Lower leg skin (tissue), 4 donors: ENCODE results near the gene MYB. TPM values are rescaled to one million over a fixed set of nuclear protein-coding genes. Genes with fewer than 3 reads are reported as not detected.
"Not testable (repeated sequence)": the region's sequence is repeated elsewhere in the genome, so short reads cannot be mapped to it uniquely, and the experiment has no call there.

Experiments used
- DNase-seq, 2 donors: peaks; one replicate each; pipeline ENCODE4 v3.0.0-alpha.2; 2019; ENCODE audit warnings: low spot score in 2 of 2
- H3K4me3 ChIP-seq: fragments of 200-600 bp; sonication (generic); 2 replicates; pipeline ENCODE4 v1.5.1; 2017; ENCODE audit warnings: mild to moderate bottlenecking, low read depth; ENCODE audit not compliant: poor library complexity, severe bottlenecking
- CTCF ChIP-seq, 3 donors: fragments of 450-650 bp; IDR thresholded peaks; one replicate each; pipeline ENCODE4 v1.5.1; 2016; ENCODE audit warnings: antibody characterized with exemption in 3 of 3, mild to moderate bottlenecking in 3 of 3, moderate library complexity in 2 of 3
- POLR2A ChIP-seq, 2 donors: fragments of 450-650 bp; IDR thresholded peaks; one replicate each; pipeline ENCODE4 v1.6.1; 2016 to 2017; ENCODE audit warnings: antibody characterized with exemption in 2 of 2, mild to moderate bottlenecking in 1 of 2, moderate library complexity in 1 of 2
- WGBS, 2 donors: methylation state at CpG; one replicate each; pipeline ENCODE4 v1.1.5; 2018; 5-methylcytosine and 5-hydroxymethylcytosine counted together
- intact Hi-C: fragments of 100-400 bp; cut with DNase I; formaldehyde crosslinking; loops from one replicate; pipeline ENCODE4 v1.15.0; 2023; ENCODE audit warnings: low total_unique reads
- total RNA-seq, 4 donors: library from RNA; depleted of rRNA; stranded (reverse); fragments of >200 nt; gene quantifications; one replicate each; pipeline ENCODE4 v1.1.0, GENCODE V29; 2016

Gene MYB
- total RNA-seq, 4 donors from 2014 or later: 7.4 to 8.6 (median 7.5) TPM

DNA sequence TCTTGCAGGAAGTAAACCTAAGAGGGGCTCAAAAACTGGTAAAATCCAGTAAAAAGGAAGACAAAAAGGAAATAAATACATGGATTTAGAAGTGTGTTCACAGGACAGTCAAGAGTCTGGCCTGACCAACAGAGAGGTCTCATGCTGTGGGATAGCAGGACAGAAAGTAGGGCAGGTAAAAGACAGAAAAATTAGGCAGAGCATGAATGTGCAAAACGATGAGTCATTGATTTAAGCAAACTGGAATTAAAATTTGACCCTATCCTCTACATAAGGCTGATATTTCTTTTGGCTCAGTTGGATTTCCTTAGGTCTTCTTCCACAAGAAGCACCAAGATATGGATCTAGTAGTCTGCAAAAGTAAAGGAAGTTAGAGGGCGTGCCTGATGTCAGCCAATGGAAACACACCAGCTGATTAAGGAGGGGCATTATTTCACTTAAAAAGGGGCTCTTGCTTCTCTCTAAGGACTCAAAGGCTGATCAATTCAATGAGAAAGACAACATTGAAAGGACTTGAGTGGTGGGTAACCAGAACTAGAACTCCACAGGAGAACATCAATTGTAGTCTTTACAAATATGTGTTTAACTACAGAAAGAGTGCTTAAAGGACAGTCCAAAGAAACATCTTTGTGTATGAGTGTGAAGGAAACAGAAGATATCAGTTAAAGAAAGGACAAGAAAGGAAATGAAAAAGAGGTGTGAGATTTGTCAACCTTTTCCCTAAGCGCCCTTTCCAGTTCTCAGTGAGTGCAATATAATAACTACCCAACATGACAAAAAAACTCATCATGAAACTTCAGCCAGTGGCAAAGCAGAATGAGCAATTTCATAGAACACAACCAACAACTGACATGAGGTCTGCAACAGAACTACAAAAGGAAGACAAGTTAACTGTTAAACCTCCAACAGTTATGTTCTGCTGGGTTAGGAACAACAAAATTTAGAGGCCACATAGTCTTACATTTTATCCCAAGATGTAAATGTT, 19.4 kb upstream of the MYB start:
- WGBS, 2 donors: 81 to 86% methylated on average over 3 of the region's 3 CpGs
- TF ChIP-seq CTCF (IDR thresholded peaks at IDR 0.05) (no peak), POLR2A (IDR thresholded peaks at IDR 0.05) (no peak)
- no peak for DNase-seq
- intact Hi-C loops: no loop called here
- H3K4me3 ChIP-seq: no peak overlapping the region

DNA sequence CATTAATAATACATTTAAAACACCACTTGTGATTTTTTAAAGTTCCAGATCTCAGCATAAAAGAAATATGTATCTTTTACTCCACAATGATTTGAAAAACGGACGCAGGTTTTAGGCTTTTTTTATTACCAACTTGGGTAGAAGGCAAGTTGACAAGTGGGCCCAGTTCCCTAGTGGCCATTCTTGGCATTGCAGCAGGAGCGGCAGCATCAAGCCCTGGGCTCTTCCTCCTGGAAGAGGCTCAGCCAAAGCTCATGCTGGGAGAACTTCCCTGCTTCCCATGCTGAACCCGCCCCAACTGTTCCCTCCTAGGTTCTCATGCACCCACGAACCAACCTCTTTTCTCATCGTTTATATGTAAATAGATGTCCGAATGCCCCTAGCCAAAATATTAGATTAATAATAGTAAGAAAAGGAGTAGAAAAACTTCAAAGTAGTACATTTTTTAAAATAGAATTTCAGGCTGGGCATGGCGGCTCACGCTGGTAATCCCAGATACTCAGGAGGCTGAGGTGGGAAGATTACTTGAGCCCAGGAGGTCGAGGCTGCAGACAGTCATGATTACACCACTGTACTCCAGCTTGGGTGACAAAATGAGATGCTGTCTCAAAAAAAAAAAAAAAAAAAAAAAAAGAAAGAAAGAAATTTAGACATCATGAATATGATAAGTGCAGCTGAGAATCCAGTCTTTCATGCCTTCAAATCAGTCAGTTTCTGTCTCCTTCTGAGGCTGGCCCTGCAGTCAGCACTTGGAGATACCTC, 18.2 kb upstream of the MYB start:
- DNase-seq: no peak
- intact Hi-C loops: no loop called here
- no peak for TF ChIP-seq POLR2A (IDR thresholded peaks at IDR 0.05)
- no peak overlapping the region for H3K4me3 ChIP-seq
- WGBS, 2 donors: 41 to 43% methylated on average over 10 of the region's 10 CpGs

DNA sequence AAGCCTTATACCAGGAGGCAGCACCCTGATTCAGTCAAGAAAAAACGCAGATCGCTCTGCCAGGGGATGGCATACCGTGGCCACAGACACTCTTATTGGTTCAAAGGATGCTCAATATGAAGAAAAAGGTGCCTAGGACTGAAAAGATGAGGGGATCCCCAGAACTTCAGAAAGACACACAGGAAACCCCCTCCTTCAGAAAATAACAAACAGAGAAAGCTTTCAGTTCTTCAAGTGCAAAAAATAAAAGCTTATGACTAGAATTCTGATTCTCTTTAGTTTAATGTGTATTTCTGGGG, 17.7 kb upstream of the MYB start:
- intact Hi-C loops: no loop called here
- TF ChIP-seq POLR2A (IDR thresholded peaks at IDR 0.05) (no peak), CTCF (IDR thresholded peaks at IDR 0.05) (no peak)
- H3K4me3 ChIP-seq: no peak overlapping the region
- DNase-seq: no peak
- WGBS, 2 donors: 73 to 81% methylated on average over 3 of the region's 3 CpGs

- H3K4me3 ChIP-seq, intact Hi-C loops, DNase-seq: not testable (repeated sequence)
- 94 to 96% methylated on average over 6 of the region's 6 CpGs for WGBS, 2 donors
These were observed 16.7 kb upstream of the MYB start for GRCh38 chr6:135164387-135164786.

- H3K4me3 ChIP-seq: no peak overlapping the region
- no peak for DNase-seq
- no peak for TF ChIP-seq POLR2A (IDR thresholded peaks at IDR 0.05)
- WGBS, 2 donors: 73 to 79% methylated on average over 2 of the region's 2 CpGs
- intact Hi-C loops: no loop called here
These were observed 16.1 kb upstream of the MYB start for GRCh38 chr6:135165031-135165430.

DNA sequence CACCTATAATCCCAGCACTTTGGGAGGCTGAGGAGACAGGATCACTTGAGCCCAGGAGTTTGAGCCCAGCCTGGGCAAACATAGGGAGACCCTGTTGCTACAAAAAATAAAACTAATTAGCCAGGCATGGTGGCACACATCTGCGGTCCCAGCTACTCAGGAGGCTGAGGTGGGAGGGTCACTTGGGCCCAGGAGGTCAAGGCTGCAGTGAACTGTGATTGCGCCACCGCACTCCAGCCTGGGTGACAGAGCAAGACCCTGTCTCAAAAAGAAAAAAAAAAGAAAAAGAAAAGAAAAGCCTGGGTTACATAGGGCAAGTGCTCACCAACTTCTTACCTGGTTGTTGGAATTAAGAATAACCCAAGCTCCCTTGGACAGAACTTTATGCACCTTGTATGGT, 14.6 kb upstream of the MYB start:
- TF ChIP-seq POLR2A (IDR thresholded peaks at IDR 0.05): no peak
- no peak for TF ChIP-seq CTCF (IDR thresholded peaks at IDR 0.05)

GRCh38 chr6:135167617-135168016, 13.5 kb upstream of the MYB start:
- intact Hi-C loops: no loop called here
- no peak overlapping the region for H3K4me3 ChIP-seq
- TF ChIP-seq POLR2A (IDR thresholded peaks at IDR 0.05) (no peak), CTCF (IDR thresholded peaks at IDR 0.05) (no peak)
- 65 to 75% methylated on average over 1 of the region's 1 CpG for WGBS, 2 donors
- no peak for DNase-seq

More for the DNA sequence above, 14.6 kb upstream of the MYB start:
- intact Hi-C loops: no loop called here
- DNase-seq: no peak
- no peak overlapping the region for H3K4me3 ChIP-seq
- WGBS, 2 donors: 96 to 98% methylated on average over 3 of the region's 3 CpGs
